HEK293 (cell line): ENCODE data around the gene UAP1.
"Not testable (repeated sequence)": the region's sequence is repeated elsewhere in the genome, so short reads cannot be mapped to it uniquely, and the experiment has no call there.

Experiments
- CTCF ChIA-PET: fragments of 350-600 bp; formaldehyde crosslinking; extraction: SDS; loops from one replicate; lab custom pipeline; 2021; ENCODE audit warnings: antibody characterized with exemption; lab: Yijun Ruan, JAX
- POLR2A ChIA-PET: fragments of 300-600 bp; formaldehyde crosslinking; extraction: SDS; loops from one replicate; lab custom pipeline; 2020; ENCODE audit warnings: antibody characterized with exemption, inconsistent platforms; lab: Yijun Ruan, JAX
- H3K27ac ChIP-seq: fragments of 200-500 bp; sonication (Bioruptor generic); 2 replicates; pipeline ENCODE4 v1.5.1; 2014; ENCODE audit warnings: low read depth, low read length, control low read depth, inconsistent platforms; ENCODE audit errors: extremely low read depth
- H3K36me3 ChIP-seq, 2 experiments: fragments of 200-500 bp in 1 of 2; sonication (Bioruptor generic) in 1 of 2; 1 replicate in 1 of 2; 2 replicates in 1 of 2; pipeline ENCODE4 v1.5.1; 2014 to 2017; ENCODE audit warnings: inconsistent platforms in 2 of 2, low read length in 2 of 2; ENCODE audit not compliant: control insufficient read depth in 2 of 2, insufficient read depth in 1 of 2
- H3K4me1 ChIP-seq: fragments of 200-500 bp; sonication (Bioruptor generic); 2 replicates; pipeline ENCODE4 v1.5.1; 2014; ENCODE audit warnings: mild to moderate bottlenecking, low read length, inconsistent platforms; ENCODE audit not compliant: control insufficient read depth, insufficient read depth
- H3K4me3 ChIP-seq: 2 replicates; pipeline ENCODE4 v1.5.1; 2011; ENCODE audit warnings: low read depth, mild to moderate bottlenecking, control low read depth, low read length, moderate library complexity
- H3K9me3 ChIP-seq: fragments of 200-500 bp; sonication (Bioruptor generic); 2 replicates; pipeline ENCODE4 v1.5.1; 2014; ENCODE audit warnings: low read depth, low read length, inconsistent platforms; ENCODE audit not compliant: control insufficient read depth, insufficient read depth
- BCL11A ChIP-seq: fragments of 450-650 bp; formaldehyde crosslinking; IDR thresholded peaks from 2 replicates; pipeline ENCODE4 v1.5.1; 2016; ENCODE audit warnings: low read depth, missing biosample characterization, missing genetic modification characterization
- INSM2 ChIP-seq: fragments of 450-650 bp; formaldehyde crosslinking; IDR thresholded peaks from 2 replicates; pipeline ENCODE4 v1.5.1; 2016; ENCODE audit warnings: missing biosample characterization, missing genetic modification characterization
- PRDM6 ChIP-seq: fragments of 450-650 bp; formaldehyde crosslinking; IDR thresholded peaks from 2 replicates; pipeline ENCODE4 v1.5.1; 2017; ENCODE audit warnings: missing biosample characterization, missing genetic modification characterization
- RBAK ChIP-seq: fragments of 450-650 bp; formaldehyde crosslinking; IDR thresholded peaks from 2 replicates; pipeline ENCODE4 v1.5.1; 2016; ENCODE audit warnings: missing biosample characterization, missing genetic modification characterization
- ZNF350 ChIP-seq: fragments of 450-650 bp; formaldehyde crosslinking; IDR thresholded peaks from 2 replicates; pipeline ENCODE4 v1.5.0; 2017; ENCODE audit warnings: missing biosample characterization, mild to moderate bottlenecking, missing genetic modification characterization
- ZNF362 ChIP-seq: fragments of 450-650 bp; formaldehyde crosslinking; IDR thresholded peaks from 2 replicates; pipeline ENCODE4 v1.5.1; 2016; ENCODE audit warnings: missing biosample characterization, missing genetic modification characterization
- ZNF585B ChIP-seq: fragments of 450-650 bp; formaldehyde crosslinking; IDR thresholded peaks from 2 replicates; pipeline ENCODE4 v1.5.1; 2016; ENCODE audit warnings: missing biosample characterization, missing genetic modification characterization
- ZNF639 ChIP-seq: fragments of 450-650 bp; formaldehyde crosslinking; IDR thresholded peaks from 2 replicates; pipeline ENCODE4 v1.5.1; 2016; ENCODE audit warnings: missing biosample characterization, missing genetic modification characterization
- ZNF692 ChIP-seq: fragments of 450-650 bp; formaldehyde crosslinking; IDR thresholded peaks from 2 replicates; pipeline ENCODE4 v1.5.1; 2016; ENCODE audit warnings: missing biosample characterization, missing genetic modification characterization

The UAP1 gene

GRCh38 chr1:162578936-162579335, 17.4 kb downstream of the UAP1 start:
- no peaks in the 10 kb centered on the region for H3K4me1 ChIP-seq
- POLR2A ChIA-PET: no interaction called here
- H3K27ac ChIP-seq: no peak overlapping the region
- TF ChIP-seq INSM2 (tag by site-specific recombination) (no peak), ZNF639 (tag by site-specific recombination) (no peak), BCL11A (tag by site-specific recombination) (no peak), ZNF585B (tag by site-specific recombination) (no peak), PRDM6 (0 out of 2 replicates have a peak, but pooled peaks have one; percentile 53), RBAK (no peak)
- TF ChIP-seq, all 188 proteins: peak for 1
- Histone ChIP-seq H3K36me3 (peaks cover 5 to 33% of the 10 kb centered on the region in 2 experiments), H3K9me3 (no peaks in the 10 kb centered on the region), H3K4me3 (no peak overlapping the region)
- CTCF ChIA-PET: no interaction called here

- CTCF ChIA-PET: no interaction called here
- H3K27ac ChIP-seq: no peak overlapping the region
- H3K9me3 ChIP-seq: no peaks in the 10 kb centered on the region
- peaks cover 8 to 42% of the 10 kb centered on the region in 2 experiments for H3K36me3 ChIP-seq
- peak; percentile 63; the same call in 1 of the 2 replicates for TF ChIP-seq ZNF692
- no peak for TF ChIP-seq ZNF350 (tag by site-specific recombination)
- TF ChIP-seq, all 188 proteins: peak for 1
- Histone ChIP-seq H3K4me1 (no peaks in the 10 kb centered on the region), H3K4me3 (no peak overlapping the region)
- POLR2A ChIA-PET: no interaction called here
These were observed 18.8 kb downstream of the UAP1 start for GRCh38 chr1:162580308-162580707.

- peaks cover 13 to 46% of the 10 kb centered on the region in 2 experiments for H3K36me3 ChIP-seq
These were observed 21.4 kb downstream of the UAP1 start for GRCh38 chr1:162582901-162583300.

GRCh38 chr1:162585101-162585500, 23.6 kb downstream of the UAP1 start:
- H3K9me3 ChIP-seq, H3K27ac ChIP-seq, H3K4me1 ChIP-seq, H3K4me3 ChIP-seq, POLR2A ChIA-PET, CTCF ChIA-PET: not testable (repeated sequence)
- H3K36me3 ChIP-seq: peaks cover 19 to 56% of the 10 kb centered on the region in 2 experiments

More at GRCh38 chr1:162582901-162583300, 21.4 kb downstream of the UAP1 start:
- CTCF ChIA-PET: interaction anchor here (0.6 to 1.0 kb wide), 4 partner anchors 24 to 551 kb away, joined by 3 to 6 read pairs (median 4); no protein-coding TSS in a partner anchor
- not testable (repeated sequence) for H3K4me1 ChIP-seq, H3K9me3 ChIP-seq
- TF ChIP-seq ZNF362 (tag by site-specific recombination): peak; percentile 82; the same call in 1 of the 2 replicates
- TF ChIP-seq, all 188 proteins: peak for 1; not testable (repeated sequence) for 187
- POLR2A ChIA-PET, H3K27ac ChIP-seq, H3K4me3 ChIP-seq: not testable (repeated sequence)
